Endothelial cell of umbilical vein (primary cell): Measurements from ENCODE around the gene RTL5. TPM values are rescaled to one million over a fixed set of nuclear protein-coding genes. Genes with fewer than 3 reads are reported as not detected.

Experiments used
- BruUV-seq: library from RNA; stranded (reverse); fragments of 400-500 nt; replicated peaks from 2 replicates; lab custom pipeline; 2021; lab: Mats Ljungman, UMichigan
- CTCF ChIA-PET: fragments of 300-600, 350-600 bp; sonication (Branson Sonifier 250); formaldehyde crosslinking; loops from one replicate; lab custom pipeline; 2021; ENCODE audit warnings: antibody characterized with exemption, inconsistent platforms; lab: Charles Lee
- POLR2A ChIA-PET: fragments of 300-600, 350-600 bp; sonication (Branson Sonifier 250); formaldehyde crosslinking; loops from one replicate; lab custom pipeline; 2021; ENCODE audit warnings: antibody characterized with exemption, inconsistent platforms; lab: Charles Lee
- DNase-seq: peaks from one replicate; pipeline ENCODE4 v3.0.0-alpha.2; 2011; ENCODE audit warnings: low read depth, low spot score
- FAIRE-seq: peaks from 2 replicates; lab custom pipeline; 2011; peaks lifted over from hg19 to GRCh38; lab: Jason Lieb, UNC
- H2AFZ ChIP-seq: 2 replicates; pipeline ENCODE4 v1.6.0; 2012; ENCODE audit warnings: low read depth, low read length, control low read depth, inconsistent platforms
- H3K27ac ChIP-seq: 2 replicates; pipeline ENCODE4 v1.5.1; 2011; ENCODE audit warnings: low read depth, mild to moderate bottlenecking, control low read depth, low read length, moderate library complexity; ENCODE audit not compliant: insufficient read depth
- H3K27me3 ChIP-seq, 2 experiments: 2 replicates each; pipeline versions ENCODE4 v1.6.0 to v1.6.1; 2011; ENCODE audit warnings: low read length in 2 of 2, mixed read lengths in 1 of 2; ENCODE audit not compliant: control insufficient read depth in 2 of 2, insufficient read depth in 2 of 2
- H3K36me3 ChIP-seq, 2 experiments: 2 replicates in 1 of 2; 3 replicates in 1 of 2; pipeline ENCODE4 v1.5.1; 2011; ENCODE audit warnings: low read length in 2 of 2, mild to moderate bottlenecking in 1 of 2, moderate library complexity in 1 of 2; ENCODE audit not compliant: control insufficient read depth in 2 of 2, insufficient read depth in 2 of 2; ENCODE audit errors: extremely low read depth in 1 of 2
- H3K4me1 ChIP-seq: 3 replicates; pipeline ENCODE4 v1.5.1; 2011; ENCODE audit warnings: mild to moderate bottlenecking, low read length; ENCODE audit not compliant: control insufficient read depth, insufficient read depth; ENCODE audit errors: extremely low read depth
- H3K4me2 ChIP-seq: 2 replicates; pipeline ENCODE4 v1.6.1; 2011; ENCODE audit warnings: low read length, control low read depth, mixed read lengths; ENCODE audit not compliant: insufficient read depth
- H3K4me3 ChIP-seq, 3 experiments: fragments of 200-600 bp in 1 of 3; sonication (generic), shearing (Covaris generic) in 1 of 3; replicated peaks in 1 of 3; 2 replicates each; pipeline ENCODE4 v1.5.1; 2011 to 2016; ENCODE audit warnings: control low read depth in 3 of 3, low read length in 3 of 3, mild to moderate bottlenecking in 2 of 3, inconsistent platforms in 1 of 3, low read depth in 1 of 3, moderate library complexity in 1 of 3; ENCODE audit not compliant: insufficient read depth in 1 of 3
- H3K79me2 ChIP-seq: 2 replicates; pipeline ENCODE4 v1.6.0; 2012; ENCODE audit warnings: low read length, inconsistent platforms; ENCODE audit not compliant: control insufficient read depth, insufficient read depth
- H3K9ac ChIP-seq: replicated peaks from 2 replicates; pipeline ENCODE3; 2011; ENCODE audit warnings: low read length, control low read depth; ENCODE audit not compliant: insufficient read depth; ENCODE audit errors: extremely low read depth
- H3K9me1 ChIP-seq: replicated peaks from 3 replicates; pipeline ENCODE4 v1.6.0; 2011; ENCODE audit warnings: mild to moderate bottlenecking, low read length; ENCODE audit not compliant: control insufficient read depth, insufficient read depth; ENCODE audit errors: extremely low read depth
- H3K9me3 ChIP-seq: replicated peaks from 2 replicates; pipeline ENCODE4 v1.5.1; 2012; ENCODE audit warnings: low read length, inconsistent platforms; ENCODE audit not compliant: control insufficient read depth, insufficient read depth
- H4K20me1 ChIP-seq: replicated peaks from 2 replicates; pipeline ENCODE3; 2011; ENCODE audit warnings: mild to moderate bottlenecking, low read length; ENCODE audit not compliant: control insufficient read depth, insufficient read depth; ENCODE audit errors: extremely low read depth
- EZH2 ChIP-seq: IDR thresholded peaks from 2 replicates; pipeline ENCODE4 v1.6.1; 2012; ENCODE audit warnings: borderline replicate concordance, low read depth, mild to moderate bottlenecking, moderate library complexity, low read length, inconsistent platforms; ENCODE audit not compliant: severe bottlenecking
- FOS ChIP-seq: IDR thresholded peaks from 2 replicates; pipeline ENCODE4 v1.6.1; 2011; ENCODE audit warnings: mild to moderate bottlenecking, low read length, moderate library complexity, borderline replicate concordance; ENCODE audit not compliant: insufficient read depth
- GATA2 ChIP-seq: IDR thresholded peaks from 2 replicates; pipeline ENCODE4 v1.7.0; 2011; ENCODE audit warnings: low read depth, mild to moderate bottlenecking, moderate library complexity, mixed read lengths, low read length; ENCODE audit not compliant: insufficient read length, insufficient read depth
- JUN ChIP-seq: IDR thresholded peaks from 2 replicates; pipeline ENCODE4 v1.6.1; 2011; ENCODE audit warnings: borderline replicate concordance, low read depth; ENCODE audit not compliant: insufficient read length, insufficient read depth
- MYC ChIP-seq: IDR thresholded peaks from one replicate; pipeline ENCODE4 v1.6.1; 2011; ENCODE audit warnings: mild to moderate bottlenecking, low read depth, low read length
- POLR2A ChIP-seq: IDR thresholded peaks from 2 replicates; pipeline ENCODE4 v1.6.1; 2012; ENCODE audit warnings: low read depth, mild to moderate bottlenecking, control low read depth, low read length
- POLR2AphosphoS5 ChIP-seq: IDR thresholded peaks from 2 replicates; pipeline ENCODE4 v1.6.1; 2012; ENCODE audit warnings: low read depth, mild to moderate bottlenecking, control low read depth, low read length, moderate library complexity; ENCODE audit not compliant: insufficient read depth
- dilution Hi-C: fragments of 300-500 bp; cut with MboI; formaldehyde crosslinking; loops from one replicate; pipeline ENCODE4 v1.15.0; 2019; ENCODE audit warnings: low sequenced_read_pairs; ENCODE audit not compliant: extremely low pct_ligation_motif_present
- intact Hi-C: fragments of 100-400 bp; cut with micrococcal nuclease; formaldehyde crosslinking; loops from one replicate; pipeline ENCODE4 v1.10.0; 2022
- polyA plus RNA-seq, 4 experiments: library from polyadenylated mRNA; depleted of rRNA in 3 of 4; stranded (reverse) in 3 of 4; unstranded in 1 of 4; fragments of >200 nt; gene quantifications; 2 replicates each; pipeline versions ENCODE4 v1.2.1 to v1.2.3, GENCODE V29; 2011 to 2012; ENCODE audit warnings: missing spikeins in 1 of 4
- total RNA-seq: library from RNA; stranded (reverse); gene quantifications from 2 replicates; pipeline ENCODE4 v1.2.3, GENCODE V29; 2021
- TF ChIP-seq, protein P1 (sequence below): IDR thresholded peaks from 2 replicates; pipeline ENCODE4 v1.6.1; 2011; ENCODE audit not compliant: insufficient read depth, insufficient read length
- TF ChIP-seq, protein P2 (sequence below), 2 donors: IDR thresholded peaks; 1 replicate in 1 of 2; 2 replicates in 1 of 2; pipeline ENCODE4 v1.5.1; 2011; ENCODE audit warnings: low read length in 2 of 2, mild to moderate bottlenecking in 2 of 2, moderate library complexity in 2 of 2, control low read depth in 1 of 2, inconsistent platforms in 1 of 2, low read depth in 1 of 2; ENCODE audit not compliant: insufficient read depth in 1 of 2; ENCODE audit errors: extremely low read depth in 1 of 2

The RTL5 gene
- total and polyA plus RNA-seq, 2 donors (not counting 3 experiments of a cell fraction or from before 2014, with no cell fraction given) = 1.0 to 1.7 TPM

DNA sequence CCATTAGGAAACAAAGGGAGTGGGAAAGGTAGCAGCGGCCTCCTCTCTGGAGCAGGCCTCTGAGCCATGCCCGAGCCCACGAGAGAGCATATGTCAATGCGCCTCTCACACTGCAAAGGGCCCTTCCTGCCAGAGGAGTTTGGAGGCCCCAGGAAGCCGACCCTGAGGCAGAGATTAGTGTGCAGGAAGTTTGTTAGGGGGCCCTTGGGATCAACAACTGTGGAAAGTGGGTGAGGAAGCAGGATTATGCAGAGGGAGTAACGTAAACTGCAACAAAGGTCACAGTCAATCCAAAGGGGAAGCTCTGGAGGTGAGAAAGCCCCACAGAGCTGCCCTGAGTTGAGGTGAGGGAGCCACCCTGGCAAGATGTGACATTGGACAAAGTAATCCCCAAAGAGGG, 17.4 kb downstream of the RTL5 start:
- DNase-seq = no peak
- intact Hi-C loops = no loop called here

More for the DNA sequence above, 17.4 kb downstream of the RTL5 start:
- Histone ChIP-seq H2AFZ (no peak overlapping the region), H3K9ac (no peak overlapping the region), H3K79me2 (peaks cover 34% of the 10 kb centered on the region), H3K27me3 (no peaks in the 10 kb centered on the region), H3K4me1 (no peaks in the 10 kb centered on the region), H3K36me3 (no peaks in the 10 kb centered on the region), H3K4me3 (no peak overlapping the region), H3K9me1 (peaks cover 2% of the 10 kb centered on the region), H3K9me3 (no peaks in the 10 kb centered on the region), H3K27ac (no peak overlapping the region), H4K20me1 (no peaks in the 10 kb centered on the region), H3K4me2 (no peak overlapping the region)
- BruUV-seq = no TSS peak
- no peak for FAIRE-seq
- ChIA-PET POLR2A (no interaction called here), CTCF (interaction anchor here (1.3 kb wide), 1 partner anchor 92 kb away, joined by 4 read pairs; no protein-coding TSS in a partner anchor)
- dilution Hi-C loops = no loop called here
- TF ChIP-seq POLR2AphosphoS5 (no peak), FOS (no peak), MYC (no peak), POLR2A (no peak), EZH2 (no peak), JUN (no peak), GATA2 (no peak)
- TF ChIP-seq, protein P1, sequence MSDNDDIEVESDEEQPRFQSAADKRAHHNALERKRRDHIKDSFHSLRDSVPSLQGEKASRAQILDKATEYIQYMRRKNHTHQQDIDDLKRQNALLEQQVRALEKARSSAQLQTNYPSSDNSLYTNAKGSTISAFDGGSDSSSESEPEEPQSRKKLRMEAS = no peak
- TF ChIP-seq, protein P2, sequence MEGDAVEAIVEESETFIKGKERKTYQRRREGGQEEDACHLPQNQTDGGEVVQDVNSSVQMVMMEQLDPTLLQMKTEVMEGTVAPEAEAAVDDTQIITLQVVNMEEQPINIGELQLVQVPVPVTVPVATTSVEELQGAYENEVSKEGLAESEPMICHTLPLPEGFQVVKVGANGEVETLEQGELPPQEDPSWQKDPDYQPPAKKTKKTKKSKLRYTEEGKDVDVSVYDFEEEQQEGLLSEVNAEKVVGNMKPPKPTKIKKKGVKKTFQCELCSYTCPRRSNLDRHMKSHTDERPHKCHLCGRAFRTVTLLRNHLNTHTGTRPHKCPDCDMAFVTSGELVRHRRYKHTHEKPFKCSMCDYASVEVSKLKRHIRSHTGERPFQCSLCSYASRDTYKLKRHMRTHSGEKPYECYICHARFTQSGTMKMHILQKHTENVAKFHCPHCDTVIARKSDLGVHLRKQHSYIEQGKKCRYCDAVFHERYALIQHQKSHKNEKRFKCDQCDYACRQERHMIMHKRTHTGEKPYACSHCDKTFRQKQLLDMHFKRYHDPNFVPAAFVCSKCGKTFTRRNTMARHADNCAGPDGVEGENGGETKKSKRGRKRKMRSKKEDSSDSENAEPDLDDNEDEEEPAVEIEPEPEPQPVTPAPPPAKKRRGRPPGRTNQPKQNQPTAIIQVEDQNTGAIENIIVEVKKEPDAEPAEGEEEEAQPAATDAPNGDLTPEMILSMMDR (IDR thresholded peaks at IDR 0.05; ENCODE audit: extremely low read depth in 1 of 2, insufficient read depth in 1 of 2, low read depth in 1 of 2, low read length in 2 of 2) = no peak
